ENCODE measurements around the gene ZNF205. TPM values are rescaled to one million over a fixed set of nuclear protein-coding genes. Genes with fewer than 3 reads are reported as not detected.
A peak's percentile ranks its signal among the peaks of the same experiment; 100 is the strongest.

ZNF205 gene
- total and polyA plus RNA-seq, 11 donors = 7.4 to 19.8 (median 8.6) TPM

DNA sequence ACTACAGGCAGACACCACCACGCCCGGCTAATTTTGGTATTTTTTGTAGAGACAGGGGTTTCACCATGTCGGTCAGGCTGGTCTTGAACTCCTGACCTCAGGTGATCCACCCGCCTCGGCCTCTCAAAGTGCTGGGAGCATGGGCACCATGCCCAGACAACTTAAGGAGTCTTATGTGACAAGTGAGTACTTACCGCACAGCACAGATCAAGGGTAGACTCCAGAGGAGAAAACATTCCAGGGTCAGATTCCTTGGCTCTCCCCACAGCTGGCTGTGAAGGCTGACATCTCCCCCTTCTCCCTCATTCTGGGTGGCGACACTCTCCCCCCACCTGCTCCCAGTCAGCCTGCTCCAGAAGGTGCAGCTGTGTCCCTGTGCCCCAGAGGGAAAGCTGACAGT is 23.9 kb upstream of the ZNF205 start:
- TF ChIP-seq POLR2A (IDR thresholded peaks at IDR 0.05) = no peak
- H3K4me1 ChIP-seq = peaks cover 4 to 43% (median 19%) of the 10 kb centered on the region in 12 donors
- intact Hi-C loops (cut with DNase I) = loop anchor here in 1 of 10 donors (5.0 kb wide), 1 partner anchor 34 kb away; no protein-coding TSS in a partner anchor
- ATAC-seq = no peak
- no peak overlapping the region for H3K4me3 ChIP-seq
- WGBS, 4 donors = 48 to 61% (median 55%) methylated on average over 7 of the region's 7 CpGs
- H3K36me3 ChIP-seq = no peaks in the 10 kb centered on the region
- DNase-seq = no peak
- H3K27me3 ChIP-seq = peaks cover 0 to 11% (median 0%) of the 10 kb centered on the region in 9 donors
- peak overlapping the region in 9 of 12 donors; percentile 81 to 94 (median 88) for H3K27ac ChIP-seq
- H3K9me3 ChIP-seq = no peaks in the 10 kb centered on the region

DNA sequence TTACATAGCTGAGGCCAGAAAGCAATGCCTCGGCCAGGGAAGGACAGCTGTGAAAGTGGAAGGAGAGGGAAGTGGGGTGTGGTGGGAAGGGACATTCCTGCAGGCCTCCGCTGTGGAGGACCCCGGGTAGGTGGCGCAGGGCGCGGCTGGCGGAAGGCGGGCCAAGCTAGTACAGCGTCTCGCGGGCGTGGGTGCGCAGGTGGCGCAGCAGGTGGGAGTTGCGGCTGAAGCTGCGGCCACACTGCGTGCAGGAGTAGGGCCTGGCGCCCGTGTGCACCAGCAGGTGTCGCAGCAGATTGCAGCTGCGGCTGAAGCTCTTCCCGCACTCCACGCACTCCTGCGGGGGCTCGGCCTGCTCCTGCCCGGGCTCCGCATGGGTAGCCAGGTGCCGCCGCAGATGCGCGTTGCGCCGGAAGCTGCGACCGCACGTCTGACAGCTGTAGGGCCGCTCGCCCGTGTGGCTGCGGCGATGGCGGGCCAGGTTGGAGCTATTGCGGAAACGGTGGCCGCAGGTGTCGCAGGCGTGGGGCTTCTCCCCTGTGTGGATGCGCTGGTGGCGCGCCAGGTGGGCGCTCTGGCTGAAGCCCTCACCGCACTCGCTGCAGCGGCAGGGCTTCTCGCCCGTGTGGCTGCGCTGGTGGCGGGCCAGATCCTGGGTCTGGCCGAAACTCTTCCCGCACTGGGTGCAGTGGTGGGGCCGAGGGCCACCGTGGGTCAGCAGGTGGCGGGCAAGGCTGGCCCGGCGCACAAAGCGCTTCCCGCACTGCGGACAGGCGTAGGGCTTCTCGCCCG is 23.3 kb upstream of the ZNF205 start:
- Histone ChIP-seq H3K27ac (peak overlapping the region in 2 of 12 donors; percentile 84 to 88), H3K4me1 (peaks cover 4 to 43% (median 19%) of the 10 kb centered on the region in 12 donors), H3K36me3 (no peaks in the 10 kb centered on the region), H3K4me3 (no peak overlapping the region), H3K27me3 (peaks cover 0 to 11% (median 0%) of the 10 kb centered on the region in 9 donors), H3K9me3 (no peaks in the 10 kb centered on the region)
- TF ChIP-seq, protein P1, sequence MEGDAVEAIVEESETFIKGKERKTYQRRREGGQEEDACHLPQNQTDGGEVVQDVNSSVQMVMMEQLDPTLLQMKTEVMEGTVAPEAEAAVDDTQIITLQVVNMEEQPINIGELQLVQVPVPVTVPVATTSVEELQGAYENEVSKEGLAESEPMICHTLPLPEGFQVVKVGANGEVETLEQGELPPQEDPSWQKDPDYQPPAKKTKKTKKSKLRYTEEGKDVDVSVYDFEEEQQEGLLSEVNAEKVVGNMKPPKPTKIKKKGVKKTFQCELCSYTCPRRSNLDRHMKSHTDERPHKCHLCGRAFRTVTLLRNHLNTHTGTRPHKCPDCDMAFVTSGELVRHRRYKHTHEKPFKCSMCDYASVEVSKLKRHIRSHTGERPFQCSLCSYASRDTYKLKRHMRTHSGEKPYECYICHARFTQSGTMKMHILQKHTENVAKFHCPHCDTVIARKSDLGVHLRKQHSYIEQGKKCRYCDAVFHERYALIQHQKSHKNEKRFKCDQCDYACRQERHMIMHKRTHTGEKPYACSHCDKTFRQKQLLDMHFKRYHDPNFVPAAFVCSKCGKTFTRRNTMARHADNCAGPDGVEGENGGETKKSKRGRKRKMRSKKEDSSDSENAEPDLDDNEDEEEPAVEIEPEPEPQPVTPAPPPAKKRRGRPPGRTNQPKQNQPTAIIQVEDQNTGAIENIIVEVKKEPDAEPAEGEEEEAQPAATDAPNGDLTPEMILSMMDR (IDR thresholded peaks at IDR 0.05) = no peak
- TF ChIP-seq POLR2A (IDR thresholded peaks at IDR 0.05) = no peak
- intact Hi-C loops (cut with DNase I) = loop anchor here in 1 of 10 donors (5.0 kb wide), 1 partner anchor 33 kb away; no protein-coding TSS in a partner anchor
- WGBS, 4 donors = 93 to 95% (median 94%) methylated on average over 65 to 71 of the region's 71 CpGs
- ATAC-seq (no peak), DNase-seq (no peak)

DNA sequence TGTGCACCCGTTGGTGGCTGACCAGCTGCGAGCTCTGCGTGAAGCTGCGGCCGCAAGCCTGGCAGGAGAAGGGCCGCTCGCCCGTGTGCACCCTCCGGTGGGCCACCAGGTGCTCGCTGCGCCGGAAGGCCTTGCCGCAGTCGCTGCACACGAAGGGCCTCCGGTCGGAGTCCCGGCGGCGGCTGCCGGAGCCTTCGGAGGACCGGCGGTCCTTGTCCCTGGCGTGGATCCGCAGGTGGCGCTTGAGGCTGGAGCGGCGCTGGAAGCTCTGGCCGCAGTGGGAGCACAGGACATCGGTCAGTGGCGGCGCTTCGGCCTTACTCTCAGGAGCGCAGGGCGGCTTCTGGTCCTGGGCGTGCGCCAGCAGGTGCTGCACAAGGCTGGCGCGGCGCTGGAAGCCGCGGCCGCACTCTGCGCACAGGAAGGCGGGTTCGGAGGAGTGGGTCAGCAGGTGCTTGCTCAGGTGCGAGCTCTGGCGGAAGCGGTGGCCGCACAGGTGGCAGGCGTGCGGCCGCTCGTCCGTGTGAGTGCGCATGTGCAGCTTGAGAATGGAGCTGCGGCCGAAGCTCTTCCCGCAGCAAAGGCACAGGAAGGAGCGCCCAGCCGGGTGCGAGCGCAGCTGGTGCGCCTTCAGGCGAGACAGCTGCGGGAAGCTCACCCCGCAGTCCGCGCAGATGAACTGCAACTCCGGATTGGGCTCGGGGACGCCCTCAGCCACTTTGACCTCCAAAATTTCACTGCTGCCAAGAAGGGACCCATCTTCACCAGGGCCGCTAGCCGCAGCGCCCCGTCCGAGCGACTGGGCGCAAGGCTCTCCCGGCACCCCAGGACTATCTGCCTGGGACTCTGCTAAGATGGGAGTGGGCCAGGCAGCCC is 22.4 kb upstream of the ZNF205 start:
- no peaks in the 10 kb centered on the region for H3K9me3 ChIP-seq
- 97 to 98% (median 97%) methylated on average over 52 to 81 of the region's 81 CpGs for WGBS, 4 donors

DNA sequence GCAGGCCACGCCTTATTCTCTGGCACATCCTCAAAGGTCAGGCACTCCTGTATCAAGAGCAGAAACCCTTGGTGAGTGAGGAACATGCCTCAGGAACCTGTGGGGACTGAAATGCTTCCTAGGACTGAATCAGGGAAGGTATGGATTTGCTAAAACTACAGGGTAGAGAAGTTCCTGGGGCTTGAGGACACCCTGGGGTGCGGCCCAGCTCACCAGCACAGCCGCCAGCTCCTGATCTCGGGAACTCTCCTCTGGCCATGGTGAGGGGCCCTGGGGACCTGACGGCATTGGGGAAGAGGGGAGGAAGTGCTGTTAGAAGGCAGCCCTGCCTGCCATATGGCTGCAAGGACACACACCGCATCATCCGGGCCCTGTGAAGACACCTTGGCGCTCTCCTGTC is 20.8 kb upstream of the ZNF205 start:
- Histone ChIP-seq H3K27ac (no peak overlapping the region), H3K36me3 (no peaks in the 10 kb centered on the region), H3K4me1 (peaks cover 4 to 33% (median 14%) of the 10 kb centered on the region in 12 donors), H3K27me3 (peaks cover 0 to 11% (median 0%) of the 10 kb centered on the region in 9 donors), H3K4me3 (no peak overlapping the region), H3K9me3 (no peaks in the 10 kb centered on the region)
- TF ChIP-seq POLR2A (IDR thresholded peaks at IDR 0.05) = no peak
- TF ChIP-seq, protein P1 (IDR thresholded peaks at IDR 0.05) = no peak
- DNase-seq = no peak
- intact Hi-C loops (cut with DNase I) = loop anchor here in 3 of 10 donors (5.0 kb wide), 1 partner anchor 36 kb away; no protein-coding TSS in a partner anchor
- 82 to 92% (median 87%) methylated on average over 6 to 8 of the region's 8 CpGs for WGBS, 4 donors
- no peak for ATAC-seq

More for the DNA sequence above, 22.4 kb upstream of the ZNF205 start:
- no peak overlapping the region for H3K4me3 ChIP-seq
- no peak overlapping the region for H3K27ac ChIP-seq
- ATAC-seq = no peak
- H3K27me3 ChIP-seq = peaks cover 0 to 11% (median 0%) of the 10 kb centered on the region in 9 donors
- no peaks in the 10 kb centered on the region for H3K36me3 ChIP-seq
- TF ChIP-seq POLR2A (IDR thresholded peaks at IDR 0.05) = no peak
- TF ChIP-seq, protein P1 (IDR thresholded peaks at IDR 0.05) = no peak
- intact Hi-C loops (cut with DNase I) = loop anchor here in 4 of 10 donors (5.0 kb wide), 2 partner anchors 32 to 37 kb away; no protein-coding TSS in a partner anchor
- DNase-seq = no peak
- peaks cover 4 to 38% (median 19%) of the 10 kb centered on the region in 12 donors for H3K4me1 ChIP-seq
